Activated CD4-positive, alpha-beta T cell treated with anti-CD3 and anti-CD28 coated beads for 36 hours (primary cell): ENCODE data around the gene EVA1C. TPM values are rescaled to one million over a fixed set of nuclear protein-coding genes. Genes with fewer than 3 reads are reported as not detected.
A peak's percentile ranks its signal among the peaks of the same experiment; 100 is the strongest.
"Not testable (repeated sequence)": the region's sequence is repeated elsewhere in the genome, so short reads cannot be mapped to it uniquely, and the experiment has no call there.

Experiments
- ATAC-seq: fragments of 200-7000 bp; cut with Tn5 transposase; one replicate; pipeline ENCODE4 v1.10.0; 2021; ENCODE audit warnings: mild to moderate bottlenecking, moderate library complexity
- CTCF ChIA-PET: fragments of 350-600 bp; sonication (Branson Sonifier 250); formaldehyde crosslinking; loops from one replicate; lab custom pipeline; 2021; ENCODE audit warnings: antibody characterized with exemption; lab: Charles Lee
- POLR2A ChIA-PET: fragments of 350-600 bp; sonication (Branson Sonifier 250); formaldehyde crosslinking; loops from one replicate; lab custom pipeline; 2021; ENCODE audit warnings: antibody characterized with exemption, inconsistent platforms; lab: Charles Lee
- DNase-seq: peaks from one replicate; pipeline ENCODE4 v3.0.0-alpha.2; 2020
- H3K27ac Mint-ChIP-seq: one replicate; pipeline ENCODE4 v1.8.0; 2021; ENCODE audit warnings: mixed read lengths
- H3K27me3 Mint-ChIP-seq: one replicate; pipeline ENCODE4 v1.8.0; 2021; ENCODE audit warnings: mixed read lengths
- H3K36me3 Mint-ChIP-seq: one replicate; pipeline ENCODE4 v1.8.0; 2021; ENCODE audit warnings: low read depth, mixed read lengths
- H3K4me1 Mint-ChIP-seq: one replicate; pipeline ENCODE4 v1.8.0; 2021; ENCODE audit warnings: mixed read lengths
- H3K4me3 Mint-ChIP-seq: one replicate; pipeline ENCODE4 v1.8.0; 2021; ENCODE audit warnings: mild to moderate bottlenecking, moderate library complexity, mixed read lengths
- H3K9me3 Mint-ChIP-seq: one replicate; pipeline ENCODE4 v1.8.0; 2021; ENCODE audit warnings: low read depth, mixed read lengths
- intact Hi-C, 2 experiments: fragments of 100-400 bp; cut with DNase I in 1 of 2; cut with micrococcal nuclease in 1 of 2; formaldehyde crosslinking; loops; one replicate each; pipeline versions ENCODE4 v1.14.2 to v1.15.1; 2022 to 2024; cut with DNase I, micrococcal nuclease
- total RNA-seq, 2 experiments: library from RNA; stranded (reverse); gene quantifications; one replicate each; pipeline ENCODE4 v1.2.3, GENCODE V29; 2021

Gene EVA1C
- total RNA-seq, 2 experiments from 2014 or later = 9.3 to 10.4 TPM

DNA sequence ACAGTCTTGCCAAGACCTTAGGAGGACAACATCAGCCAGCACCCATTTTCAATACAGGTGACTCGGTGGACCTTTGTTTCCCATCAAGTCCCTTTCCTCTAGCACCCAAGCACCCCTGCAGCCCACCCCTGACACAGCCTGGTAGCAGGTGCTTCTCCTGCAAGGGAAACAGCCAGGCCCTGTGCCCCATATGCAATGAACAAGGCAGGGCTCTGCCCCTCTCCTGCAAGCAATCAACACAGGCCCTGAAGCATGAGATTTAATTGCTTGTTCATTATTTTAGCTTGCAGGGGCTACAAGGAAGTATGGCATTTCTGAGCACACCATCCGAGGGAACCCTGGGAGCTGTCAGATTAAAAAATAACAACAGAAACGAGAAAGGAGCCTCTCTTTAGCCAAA is 137.4 kb downstream of the EVA1C start:
- intact Hi-C loops = no loop called here
- H3K27ac Mint-ChIP-seq = no peak overlapping the region
- H3K36me3 Mint-ChIP-seq = no peaks in the 10 kb centered on the region
- H3K4me3 Mint-ChIP-seq = no peak overlapping the region
- peaks cover 2% of the 10 kb centered on the region for H3K4me1 Mint-ChIP-seq
- no peaks in the 10 kb centered on the region for H3K9me3 Mint-ChIP-seq
- no peaks in the 10 kb centered on the region for H3K27me3 Mint-ChIP-seq
- ChIA-PET CTCF (interaction anchor here (1.9 kb wide), 1 partner anchor 11 kb away, joined by 6 read pairs; no protein-coding TSS in a partner anchor), POLR2A (no interaction called here)
- ATAC-seq = no peak
- DNase-seq = no peak

DNA sequence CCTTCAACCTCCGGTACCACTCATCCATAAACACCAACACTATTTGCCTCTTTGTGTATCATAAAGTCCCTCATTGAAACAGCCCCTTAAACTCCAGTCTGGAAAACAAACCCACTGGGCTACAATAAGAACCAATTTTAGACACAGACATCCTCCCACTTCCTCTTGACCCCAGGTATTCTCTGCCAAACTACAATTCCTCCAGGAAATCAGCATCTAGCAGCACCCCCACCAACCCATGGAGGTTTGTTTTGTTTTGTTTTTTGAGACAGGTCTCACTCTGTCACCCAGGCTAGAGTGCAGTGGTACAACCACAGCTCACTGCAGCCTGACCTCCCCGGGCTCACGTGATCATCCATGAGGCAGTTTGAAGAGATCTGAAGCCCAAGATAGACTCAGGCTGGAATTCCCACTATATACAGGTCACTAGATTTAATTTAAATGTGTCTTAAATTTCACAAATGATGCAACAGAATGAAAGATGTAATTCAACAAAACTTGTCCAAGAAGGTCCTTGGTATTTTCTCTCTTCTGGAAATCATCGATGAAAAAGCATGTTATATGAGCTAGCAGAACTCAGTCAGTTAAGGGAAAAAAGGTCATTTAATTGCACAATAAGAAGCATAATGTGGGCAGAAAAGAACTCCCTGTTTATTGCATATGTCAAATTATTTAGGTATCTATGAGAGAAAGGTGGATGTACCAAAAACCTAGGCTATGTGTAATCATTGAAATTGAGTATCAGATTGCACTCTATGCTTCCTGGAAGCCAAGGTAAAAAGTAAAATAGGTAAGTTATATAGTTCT is 142.5 kb downstream of the EVA1C start:
- no peaks in the 10 kb centered on the region for H3K4me1 Mint-ChIP-seq
- ChIA-PET POLR2A (interaction anchor here (0.7 kb wide), 1 partner anchor 426 kb away, joined by 3 read pairs; no protein-coding TSS in a partner anchor), CTCF (interaction anchor here (0.6 kb wide), 1 partner anchor 154 kb away, joined by 5 read pairs; no protein-coding TSS in a partner anchor)
- H3K36me3 Mint-ChIP-seq = no peaks in the 10 kb centered on the region
- DNase-seq (no peak), ATAC-seq (no peak)
- intact Hi-C loops = no loop called here
- no peak overlapping the region for H3K27ac Mint-ChIP-seq
- no peaks in the 10 kb centered on the region for H3K27me3 Mint-ChIP-seq
- H3K4me3 Mint-ChIP-seq = no peak overlapping the region
- H3K9me3 Mint-ChIP-seq = no peaks in the 10 kb centered on the region

DNA sequence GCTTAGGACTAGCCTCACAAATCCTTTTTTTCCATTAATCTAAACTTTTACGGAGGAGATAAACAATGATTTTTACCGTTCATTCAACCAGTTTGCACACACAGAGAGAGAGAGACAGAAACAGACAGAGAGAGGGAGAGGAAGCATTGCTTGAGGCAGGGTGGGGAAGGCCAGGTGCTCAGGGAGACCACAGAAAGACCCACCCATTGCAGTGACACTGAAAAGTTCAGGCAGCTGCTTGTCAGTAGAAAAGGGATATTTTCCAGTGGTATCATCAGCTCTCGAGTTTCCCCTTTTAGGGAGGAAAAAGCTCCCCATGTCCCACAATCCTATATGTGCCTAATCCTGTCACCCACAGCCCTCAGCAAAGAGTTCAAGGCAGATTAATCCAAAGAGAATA is 145.6 kb downstream of the EVA1C start:
- Mint-ChIP-seq H3K4me3 (no peak overlapping the region), H3K27ac (no peak overlapping the region)
- intact Hi-C loops = no loop called here

DNA sequence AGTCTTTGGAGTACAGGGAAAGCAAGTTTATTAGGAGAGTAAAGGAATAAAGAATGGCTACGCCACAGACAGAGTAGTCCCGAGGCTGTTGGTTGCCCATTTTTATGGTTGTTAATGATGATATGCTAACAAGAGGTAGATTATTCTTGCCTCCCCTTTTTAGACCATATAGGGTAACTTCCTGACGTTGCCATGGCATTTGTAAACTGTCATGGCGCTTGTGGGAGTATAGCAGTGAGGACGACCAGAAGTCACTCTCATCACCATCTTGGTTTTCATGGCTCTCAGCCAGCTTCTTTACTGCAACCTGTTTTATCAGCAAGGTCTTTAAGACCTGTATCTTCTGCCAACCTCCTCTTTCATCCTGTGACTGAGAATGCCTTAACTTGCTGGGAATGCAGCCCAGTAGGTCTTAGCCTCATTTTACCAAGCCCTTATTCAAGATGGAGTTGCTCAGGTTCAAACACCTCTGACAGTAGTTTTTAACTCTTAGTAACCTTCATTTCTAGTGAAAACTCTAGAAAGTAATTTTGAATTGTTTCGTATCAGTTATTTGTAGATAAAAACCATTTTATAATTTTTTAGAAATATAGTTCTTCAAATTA is 146.6 kb downstream of the EVA1C start:
- POLR2A ChIA-PET = no interaction called here
- Mint-ChIP-seq H3K4me1 (no peaks in the 10 kb centered on the region), H3K9me3 (no peaks in the 10 kb centered on the region), H3K4me3 (no peak overlapping the region), H3K27ac (no peak overlapping the region), H3K27me3 (no peaks in the 10 kb centered on the region), H3K36me3 (no peaks in the 10 kb centered on the region)
- CTCF ChIA-PET = interaction anchor here (0.7 to 2.8 kb wide), 2 partner anchors 11 to 102 kb away, joined by 4 to 19 read pairs; no protein-coding TSS in a partner anchor
- intact Hi-C loops = no loop called here
- DNase-seq = no peak
- ATAC-seq = no peak

More for the DNA sequence above, 145.6 kb downstream of the EVA1C start:
- POLR2A ChIA-PET = no interaction called here
- Mint-ChIP-seq H3K9me3 (no peaks in the 10 kb centered on the region), H3K4me1 (no peaks in the 10 kb centered on the region), H3K27me3 (no peaks in the 10 kb centered on the region), H3K36me3 (no peaks in the 10 kb centered on the region)
- DNase-seq = no peak
- CTCF ChIA-PET = no interaction called here
- no peak for ATAC-seq

DNA sequence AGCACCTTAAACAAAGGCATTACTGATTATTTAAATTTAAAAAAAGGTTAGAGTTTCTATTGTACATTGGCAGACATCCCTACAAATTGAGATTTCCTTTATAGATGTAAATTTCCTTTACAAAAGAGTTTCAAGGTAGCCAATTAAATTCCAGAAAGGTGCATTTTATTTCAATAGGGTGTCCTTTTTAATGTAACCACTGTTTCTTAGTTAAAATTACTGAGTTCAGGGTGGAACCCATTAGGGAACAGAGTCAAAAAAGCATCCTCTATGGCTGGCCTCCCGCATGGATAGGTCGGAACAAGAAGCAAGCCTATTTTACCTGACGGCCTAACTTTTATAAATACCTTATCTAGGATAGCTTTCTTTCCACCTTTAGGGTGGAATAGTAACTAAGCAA is 148.4 kb downstream of the EVA1C start:
- Mint-ChIP-seq H3K36me3 (peaks cover 7% of the 10 kb centered on the region), H3K4me1 (no peaks in the 10 kb centered on the region), H3K27me3 (no peaks in the 10 kb centered on the region), H3K27ac (no peak overlapping the region), H3K4me3 (no peak overlapping the region), H3K9me3 (peaks cover 14% of the 10 kb centered on the region)
- ChIA-PET POLR2A (no interaction called here), CTCF (interaction anchor here (1.0 to 2.8 kb wide), 5 partner anchors 9 to 167 kb away, joined by 3 to 19 read pairs (median 4); no protein-coding TSS in a partner anchor)
- intact Hi-C loops = no loop called here
- ATAC-seq = no peak
- no peak for DNase-seq

DNA sequence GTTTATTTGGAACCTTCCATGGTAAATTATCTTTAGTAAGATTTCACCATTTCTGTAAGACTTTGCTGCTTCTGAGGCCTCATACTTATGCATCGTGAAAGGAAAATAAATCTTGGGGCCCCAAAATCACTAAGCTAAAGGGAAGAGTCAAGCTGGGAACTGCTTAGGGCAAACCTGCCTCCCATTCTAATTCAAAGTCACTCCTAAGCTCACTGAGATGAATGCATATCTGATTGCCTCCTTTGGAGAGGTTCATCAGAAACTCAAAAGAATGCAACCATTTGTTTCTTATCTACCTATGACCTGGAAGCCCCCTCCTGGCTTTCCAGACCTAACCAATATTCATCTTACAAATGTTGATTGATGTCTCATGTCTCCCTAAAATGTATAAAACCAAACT is 149.0 kb downstream of the EVA1C start:
- H3K9me3 Mint-ChIP-seq = peaks cover 14% of the 10 kb centered on the region
- POLR2A ChIA-PET, H3K4me1 Mint-ChIP-seq, H3K4me3 Mint-ChIP-seq, H3K27ac Mint-ChIP-seq, H3K36me3 Mint-ChIP-seq, H3K27me3 Mint-ChIP-seq, intact Hi-C loops, ATAC-seq, DNase-seq: not testable (repeated sequence)
- CTCF ChIA-PET = interaction anchor here (1.1 to 2.8 kb wide), 3 partner anchors 9 to 158 kb away, joined by 3 to 19 read pairs (median 12); no protein-coding TSS in a partner anchor

DNA sequence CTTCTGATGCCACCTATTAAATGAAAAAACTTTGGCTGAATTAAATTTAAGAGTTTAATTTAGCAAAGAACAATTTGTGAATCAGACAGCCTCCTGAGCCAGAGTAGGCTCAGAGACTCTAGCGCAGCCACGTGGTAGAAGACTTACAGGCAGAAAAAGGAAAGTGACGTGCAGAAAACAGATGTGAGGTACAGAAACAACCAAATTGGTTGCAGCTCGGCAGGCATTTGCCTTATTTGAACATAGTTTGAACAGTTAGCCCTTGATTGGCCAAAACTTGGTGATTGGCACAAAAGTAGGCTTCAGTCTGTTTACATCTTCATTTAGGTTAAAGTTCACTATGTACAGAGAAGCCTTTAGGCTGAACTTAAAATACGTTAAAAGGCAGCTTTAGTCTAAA is 149.9 kb downstream of the EVA1C start:
- Mint-ChIP-seq H3K27ac (no peak overlapping the region), H3K4me3 (no peak overlapping the region), H3K9me3 (peaks cover 14% of the 10 kb centered on the region), H3K36me3 (peaks cover 9% of the 10 kb centered on the region), H3K27me3 (no peaks in the 10 kb centered on the region), H3K4me1 (no peaks in the 10 kb centered on the region)
- DNase-seq = peak; percentile 52
- peak; percentile 53 for ATAC-seq
- ChIA-PET CTCF (interaction anchor here (0.8 to 2.6 kb wide), 4 partner anchors 10 to 159 kb away, joined by 3 to 12 read pairs (median 4); no protein-coding TSS in a partner anchor), POLR2A (no interaction called here)
- intact Hi-C loops = loop anchor here in 1 of 2 experiments (1.0 kb wide), 1 partner anchor 159 kb away; no protein-coding TSS in a partner anchor

DNA sequence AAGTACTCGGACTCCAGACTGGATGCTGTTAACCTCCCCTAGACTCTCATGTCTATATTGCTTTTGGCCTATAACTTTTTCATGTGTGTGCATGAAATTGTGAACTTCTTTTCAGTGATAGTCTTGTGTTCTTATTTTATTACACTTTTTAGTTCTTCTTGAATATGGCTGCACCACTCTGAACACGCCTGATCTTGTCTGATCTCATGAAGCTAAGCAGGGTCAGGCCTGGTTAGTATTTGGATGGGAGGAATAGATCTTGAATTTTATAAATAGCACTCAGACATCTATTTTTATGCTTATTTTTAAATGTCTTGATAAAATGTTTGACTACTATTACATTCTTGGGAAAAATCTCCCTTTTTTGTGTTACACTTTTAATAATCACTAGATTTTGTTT is 150.4 kb downstream of the EVA1C start:
- H3K4me1 Mint-ChIP-seq = no peaks in the 10 kb centered on the region
- intact Hi-C loops = loop anchor here in 1 of 2 experiments (1.0 kb wide), 1 partner anchor 160 kb away; no protein-coding TSS in a partner anchor
- DNase-seq (no peak), ATAC-seq (no peak)
- H3K9me3 Mint-ChIP-seq = peaks cover 14% of the 10 kb centered on the region
- H3K27me3 Mint-ChIP-seq = no peaks in the 10 kb centered on the region
- POLR2A ChIA-PET = no interaction called here
- CTCF ChIA-PET = interaction anchor here (0.8 to 2.6 kb wide), 4 partner anchors 16 to 160 kb away, joined by 3 to 12 read pairs (median 4); no protein-coding TSS in a partner anchor
- no peak overlapping the region for H3K27ac Mint-ChIP-seq
- H3K36me3 Mint-ChIP-seq = peaks cover 9% of the 10 kb centered on the region
- no peak overlapping the region for H3K4me3 Mint-ChIP-seq

Other genes starting within 250 kb of the EVA1C start
- gene MIS18A, start 133.7 kb upstream of the EVA1C start, total RNA-seq = 10 to 100 TPM; 21.5 to 35.3 TPM
- not detected for gene MRAP, start 113.9 kb upstream of the EVA1C start, total RNA-seq
- gene URB1, start 19.7 kb upstream of the EVA1C start, total RNA-seq = 10 to 100 TPM; 24.6 to 28.5 TPM
- gene TCP10L, start 172.8 kb downstream of the EVA1C start, total RNA-seq = 1 to 10 TPM in 1 of 2 experiments, under 1 TPM in 1; 0.96 to 1.2 TPM
- gene CFAP298, start 199.7 kb downstream of the EVA1C start, total RNA-seq = 10 to 100 TPM; 39.5 to 47.9 TPM